ENCODE results near the gene BCL7C. TPM values are rescaled to one million over a fixed set of nuclear protein-coding genes. Genes with fewer than 3 reads are reported as not detected.

BCL7C gene
- total and polyA plus RNA-seq, 2 of the 13 experiments (the other 11 are each of a cell fraction or from before 2014, with no cell fraction given): 17.7 to 33.8 TPM

GRCh38 chr16:30922420-30922959 is 28.6 kb upstream of the BCL7C start (continued):
- TF ChIP-seq, protein P1, sequence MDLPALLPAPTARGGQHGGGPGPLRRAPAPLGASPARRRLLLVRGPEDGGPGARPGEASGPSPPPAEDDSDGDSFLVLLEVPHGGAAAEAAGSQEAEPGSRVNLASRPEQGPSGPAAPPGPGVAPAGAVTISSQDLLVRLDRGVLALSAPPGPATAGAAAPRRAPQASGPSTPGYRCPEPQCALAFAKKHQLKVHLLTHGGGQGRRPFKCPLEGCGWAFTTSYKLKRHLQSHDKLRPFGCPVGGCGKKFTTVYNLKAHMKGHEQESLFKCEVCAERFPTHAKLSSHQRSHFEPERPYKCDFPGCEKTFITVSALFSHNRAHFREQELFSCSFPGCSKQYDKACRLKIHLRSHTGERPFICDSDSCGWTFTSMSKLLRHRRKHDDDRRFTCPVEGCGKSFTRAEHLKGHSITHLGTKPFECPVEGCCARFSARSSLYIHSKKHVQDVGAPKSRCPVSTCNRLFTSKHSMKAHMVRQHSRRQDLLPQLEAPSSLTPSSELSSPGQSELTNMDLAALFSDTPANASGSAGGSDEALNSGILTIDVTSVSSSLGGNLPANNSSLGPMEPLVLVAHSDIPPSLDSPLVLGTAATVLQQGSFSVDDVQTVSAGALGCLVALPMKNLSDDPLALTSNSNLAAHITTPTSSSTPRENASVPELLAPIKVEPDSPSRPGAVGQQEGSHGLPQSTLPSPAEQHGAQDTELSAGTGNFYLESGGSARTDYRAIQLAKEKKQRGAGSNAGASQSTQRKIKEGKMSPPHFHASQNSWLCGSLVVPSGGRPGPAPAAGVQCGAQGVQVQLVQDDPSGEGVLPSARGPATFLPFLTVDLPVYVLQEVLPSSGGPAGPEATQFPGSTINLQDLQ (CRISPR knock-in tag; IDR thresholded peaks at IDR 0.05): no peak
- TF ChIP-seq NFKBIZ (CRISPR knock-in tag; IDR thresholded peaks at IDR 0.05) (0 out of 2 replicates have a peak, but pooled peaks have one; percentile 1), MLX (CRISPR knock-in tag; IDR thresholded peaks at IDR 0.05) (no peak), NPAS2 (CRISPR knock-in tag; IDR thresholded peaks at IDR 0.05; ENCODE audit: borderline replicate concordance) (no peak), ZSCAN12 (CRISPR knock-in tag; IDR thresholded peaks at IDR 0.05) (no peak), HNRNPLL (IDR thresholded peaks at IDR 0.05; ENCODE audit: low read depth, low read length, poor library complexity, severe bottlenecking) (peak; percentile 61), HNF1B (CRISPR knock-in tag; IDR thresholded peaks at IDR 0.05) (peak; percentile 67), GABPA (IDR thresholded peaks at IDR 0.05; ENCODE audit: low read depth, low read length) (peak; percentile 88), GABPA (CRISPR knock-in tag; IDR thresholded peaks at IDR 0.05; ENCODE audit: low read depth) (peak; percentile 97), TARDBP (CRISPR knock-in tag; IDR thresholded peaks at IDR 0.05) (no peak; the same call in none of the 2 replicates), AKAP8 (CRISPR knock-in tag; IDR thresholded peaks at IDR 0.05) (0 out of 2 replicates have a peak, but pooled peaks have one; percentile 61), ZBTB14 (CRISPR knock-in tag; IDR thresholded peaks at IDR 0.05) (0 out of 2 replicates have a peak, but pooled peaks have one; percentile 60), ZNF629 (CRISPR knock-in tag; conservative IDR thresholded peaks at IDR 0.05) (no peak), CBFB (CRISPR knock-in tag; IDR thresholded peaks at IDR 0.05) (no peak; the same call in 1 of the 2 replicates), ZNF275 (CRISPR knock-in tag; IDR thresholded peaks at IDR 0.05; ENCODE audit: borderline replicate concordance) (peak; percentile 55), PRDM4 (CRISPR knock-in tag; IDR thresholded peaks at IDR 0.05; ENCODE audit: borderline replicate concordance) (no peak), ZNF563 (CRISPR knock-in tag; IDR thresholded peaks at IDR 0.05) (no peak; the same call in 1 of the 2 replicates)
- TF ChIP-seq, protein P2, sequence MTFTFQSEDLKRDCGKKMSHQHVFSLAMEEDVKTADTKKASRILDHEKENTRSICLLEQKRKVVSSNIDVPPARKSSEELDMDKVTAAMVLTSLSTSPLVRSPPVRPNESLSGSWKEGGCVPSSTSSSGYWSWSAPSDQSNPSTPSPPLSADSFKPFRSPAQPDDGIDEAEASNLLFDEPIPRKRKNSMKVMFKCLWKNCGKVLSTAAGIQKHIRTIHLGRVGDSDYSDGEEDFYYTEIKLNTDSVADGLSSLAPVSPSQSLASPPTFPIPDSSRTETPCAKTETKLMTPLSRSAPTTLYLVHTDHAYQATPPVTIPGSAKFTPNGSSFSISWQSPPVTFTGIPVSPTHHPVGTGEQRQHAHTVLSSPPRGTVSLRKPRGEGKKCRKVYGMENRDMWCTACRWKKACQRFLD (CRISPR knock-in tag; IDR thresholded peaks at IDR 0.05; ENCODE audit: borderline replicate concordance): peak; percentile 74; the same call in 1 of the 2 replicates

All from HepG2 (cell line).